Hepatic stellate cell (primary cell): Measurements from ENCODE around the gene EYS.
"Not testable (repeated sequence)": the region's sequence is repeated elsewhere in the genome, so short reads cannot be mapped to it uniquely, and the experiment has no call there.

Experiments
- DNase-seq: peaks from one replicate; pipeline ENCODE4 v3.0.0; 2011; ENCODE audit warnings: low spot score

The EYS gene

DNA sequence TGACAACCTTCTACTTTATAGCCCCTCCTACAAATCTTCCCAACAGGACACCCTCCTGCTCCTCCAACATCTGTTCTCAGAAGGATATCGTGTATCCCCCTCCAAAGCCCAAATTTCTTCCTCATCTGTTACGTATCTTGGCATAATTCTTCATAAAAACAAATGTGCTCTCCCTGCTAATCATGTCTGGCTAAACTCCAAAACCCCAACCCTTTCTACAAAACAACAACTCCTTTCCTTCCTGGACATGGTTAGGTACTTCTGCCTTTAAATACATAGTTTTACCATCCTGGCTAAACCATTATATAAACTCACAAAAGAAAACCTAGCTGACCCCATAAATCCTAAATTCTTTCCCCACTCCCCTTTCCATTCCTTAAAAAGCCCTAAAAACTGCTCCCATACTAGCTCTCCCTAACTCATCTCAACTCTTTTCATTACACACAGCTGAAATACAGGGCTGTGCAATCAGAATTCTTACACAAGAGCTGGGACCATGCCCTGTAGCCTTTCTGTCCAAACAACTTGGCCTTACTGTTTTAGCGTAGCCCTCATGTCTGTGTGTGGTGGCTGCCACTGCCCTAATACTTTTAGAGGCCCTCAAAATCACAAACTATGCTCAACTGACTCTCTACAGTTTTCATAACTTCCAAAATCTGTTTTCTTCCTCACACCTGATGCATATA, 1753.5 kb downstream of the EYS start:
- not testable (repeated sequence) for DNase-seq

- no peak for DNase-seq
These were observed 1759.1 kb downstream of the EYS start for GRCh38 chr6:63947792-63948529.

- DNase-seq, result no peak
These were observed 1761.0 kb downstream of the EYS start for GRCh38 chr6:63945987-63946386.

GRCh38 chr6:63943826-63944225, 1763.2 kb downstream of the EYS start:
- DNase-seq, result no peak

- DNase-seq, result no peak
These were observed 1765.1 kb downstream of the EYS start for GRCh38 chr6:63941747-63942470.

- DNase-seq, result no peak
These were observed 1767.0 kb downstream of the EYS start for GRCh38 chr6:63940056-63940455.

GRCh38 chr6:63936399-63936798, 1770.6 kb downstream of the EYS start:
- DNase-seq, result no peak

DNA sequence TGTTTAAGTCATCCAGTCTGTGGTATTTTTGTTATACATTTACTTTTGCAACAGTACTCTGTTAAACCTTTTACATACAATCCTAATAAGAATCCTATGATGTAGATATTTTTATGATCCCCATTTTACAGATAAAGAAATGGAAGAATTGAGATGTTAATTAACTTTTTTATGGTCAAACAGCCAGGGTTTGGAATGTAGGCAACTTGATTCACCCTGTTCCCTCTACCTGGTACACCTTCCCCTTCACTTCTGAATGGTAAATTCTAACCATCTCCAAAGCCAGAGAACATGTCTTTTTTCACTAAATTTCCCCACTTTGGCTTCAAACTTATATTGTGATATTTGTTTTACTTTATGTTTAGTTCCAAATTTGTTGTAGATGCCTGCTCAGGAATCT, 1771.3 kb downstream of the EYS start:
- no peak for DNase-seq

- not testable (repeated sequence) for DNase-seq
These were observed 1773.1 kb downstream of the EYS start for GRCh38 chr6:63933948-63934347.

DNA sequence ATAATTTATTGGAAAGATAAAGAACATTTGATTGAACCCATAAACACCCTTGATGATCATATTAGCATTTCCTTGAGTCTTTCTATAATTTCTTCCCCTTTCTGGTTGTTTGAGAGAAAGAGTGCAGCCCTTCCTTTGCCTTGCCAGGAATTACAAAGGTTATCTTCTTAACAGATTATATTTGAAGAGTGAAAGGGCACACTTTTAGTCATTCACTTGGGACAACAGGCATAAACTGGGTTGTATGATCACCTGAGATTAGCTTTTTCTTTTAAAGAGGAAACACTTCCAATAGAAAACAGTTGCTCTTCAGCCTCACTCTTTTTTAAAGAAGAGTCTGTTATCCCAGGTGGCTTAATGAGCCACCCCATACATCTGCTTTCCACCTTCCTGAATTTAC, 1776.2 kb downstream of the EYS start:
- DNase-seq, result no peak

- DNase-seq, result no peak
These were observed 1777.9 kb downstream of the EYS start for GRCh38 chr6:63929111-63929510.

- no peak for DNase-seq
These were observed 1778.4 kb downstream of the EYS start for GRCh38 chr6:63928613-63929012.

DNA sequence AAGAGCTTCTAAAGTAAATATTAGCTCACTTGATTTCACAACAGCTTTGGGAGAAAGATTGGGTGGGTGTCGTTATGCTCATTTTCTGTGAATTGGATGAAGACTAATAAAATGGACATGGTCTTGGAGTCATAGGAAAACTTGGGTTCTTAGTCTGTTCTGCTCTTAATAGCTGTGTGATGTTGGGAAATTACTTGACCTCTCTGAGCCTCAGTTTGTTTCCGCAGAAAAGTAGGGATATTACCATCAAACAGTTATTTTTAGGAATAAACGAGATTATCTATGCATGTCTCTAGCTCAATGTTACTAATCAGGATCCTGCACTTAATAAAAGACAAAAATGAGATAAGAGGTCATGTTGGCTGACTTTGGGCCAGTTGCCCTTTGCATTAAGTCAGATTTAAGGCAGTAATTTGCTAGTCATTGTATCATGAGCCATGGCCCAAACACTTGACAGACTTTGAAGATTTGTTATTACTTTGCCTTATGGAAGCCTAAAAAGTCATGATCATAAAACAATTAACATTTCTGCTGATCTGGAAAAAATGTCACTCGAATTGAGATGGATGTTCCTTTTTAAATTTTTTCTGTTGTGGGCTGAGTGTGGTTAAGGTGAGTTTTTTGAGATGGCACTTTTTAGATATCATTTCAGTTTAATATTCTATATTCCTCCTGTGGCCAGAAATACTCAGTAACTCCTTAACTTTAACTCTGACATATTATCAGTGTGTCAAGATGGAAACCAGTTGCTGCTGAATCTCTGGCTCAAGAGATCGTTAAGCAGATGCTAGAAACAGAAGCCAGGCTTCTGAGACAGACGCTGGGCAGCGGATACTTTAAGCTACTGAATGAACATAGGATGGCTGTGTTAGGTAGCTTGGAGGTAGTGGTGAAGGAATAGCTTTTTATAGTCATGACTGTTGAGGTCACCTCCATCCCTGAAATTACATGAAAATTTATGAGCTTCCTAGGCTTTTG, 1779.8 kb downstream of the EYS start:
- no peak for DNase-seq

GRCh38 chr6:63926258-63926780, 1780.7 kb downstream of the EYS start:
- DNase-seq, result no peak

GRCh38 chr6:63923139-63923739, 1783.8 kb downstream of the EYS start:
- no peak for DNase-seq

- no peak for DNase-seq
These were observed 1787.4 kb downstream of the EYS start for GRCh38 chr6:63919556-63920110.

DNA sequence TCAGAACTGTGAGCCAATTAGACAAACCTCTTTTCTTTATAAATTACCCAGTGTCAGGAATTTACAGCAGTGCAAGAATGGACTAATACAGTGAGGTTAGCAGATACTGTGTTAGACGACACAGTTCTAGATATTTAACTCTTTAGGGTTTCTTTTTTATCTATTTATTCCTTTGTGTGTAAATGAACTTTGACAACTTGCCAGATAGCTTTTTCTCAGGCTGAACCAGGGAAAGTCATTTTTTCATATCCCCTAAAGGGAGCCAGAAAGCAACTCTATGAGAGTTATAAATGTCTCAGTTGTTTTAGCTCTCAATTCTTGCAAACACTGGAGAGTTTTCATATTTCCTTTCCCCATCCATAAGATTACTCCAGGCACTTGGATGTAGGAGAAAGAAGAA, 1794.1 kb downstream of the EYS start:
- DNase-seq, result no peak

GRCh38 chr6:63910863-63911551, 1796.0 kb downstream of the EYS start:
- DNase-seq, result no peak

DNA sequence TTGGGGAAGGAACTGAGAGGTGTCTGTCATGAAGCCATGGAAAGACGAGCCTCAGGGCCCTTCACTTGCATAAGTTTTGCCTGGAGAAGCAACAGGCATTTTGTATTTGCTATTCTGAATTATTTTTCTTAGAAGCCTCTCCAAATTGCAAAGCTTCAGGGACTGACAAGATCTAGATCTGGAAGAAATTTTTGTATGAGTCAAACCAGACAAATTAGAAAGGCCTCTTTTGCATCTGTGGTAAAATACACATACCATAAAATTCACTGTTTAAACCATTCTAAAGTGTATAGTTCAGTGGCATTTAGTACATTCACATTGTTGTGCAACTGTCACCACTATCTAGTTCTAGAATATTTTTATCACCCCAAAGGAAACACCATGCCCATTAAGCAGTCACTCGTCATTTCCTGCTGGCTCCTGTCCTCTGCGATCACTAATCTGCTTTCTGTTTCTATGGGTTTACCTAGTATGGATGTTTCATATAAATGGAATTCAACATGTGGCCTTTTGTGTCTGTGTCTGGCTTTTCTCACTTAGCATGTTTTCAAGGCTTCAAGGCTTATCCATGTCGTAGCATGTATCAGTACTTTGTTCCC, 1802.3 kb downstream of the EYS start:
- peak; percentile 47 for DNase-seq

GRCh38 chr6:63899550-63899949, 1807.5 kb downstream of the EYS start:
- no peak for DNase-seq
